HG02981 (cell line): ENCODE data around the gene PTPRD.

ENCODE experiments used
- ATAC-seq: cut with Tn5 transposase; IDR thresholded peaks from one replicate; pipeline ENCODE4 v1.9.1; 2021; ENCODE audit warnings: mild to moderate bottlenecking, moderate library complexity; ENCODE audit not compliant: unreplicated experiment

Gene PTPRD

GRCh38 chr9:8515748-8516147, 2097.1 kb downstream of the PTPRD start:
- no peak for ATAC-seq

GRCh38 chr9:8514760-8515159, 2098.0 kb downstream of the PTPRD start:
- no peak for ATAC-seq

- ATAC-seq = no peak
These were observed 2104.0 kb downstream of the PTPRD start for GRCh38 chr9:8508671-8509290.

GRCh38 chr9:8494571-8494970, 2118.2 kb downstream of the PTPRD start:
- no peak for ATAC-seq

GRCh38 chr9:8492679-8493078, 2120.1 kb downstream of the PTPRD start:
- ATAC-seq = no peak

GRCh38 chr9:8492024-8492423, 2120.8 kb downstream of the PTPRD start:
- ATAC-seq = no peak

GRCh38 chr9:8491563-8491962, 2121.2 kb downstream of the PTPRD start:
- ATAC-seq = no peak

- no peak for ATAC-seq
These were observed 2123.0 kb downstream of the PTPRD start for GRCh38 chr9:8489835-8490234.

- ATAC-seq = no peak
These were observed 2126.7 kb downstream of the PTPRD start for GRCh38 chr9:8486095-8486494.

GRCh38 chr9:8484597-8485191, 2128.1 kb downstream of the PTPRD start:
- no peak for ATAC-seq

GRCh38 chr9:8477450-8477849, 2135.4 kb downstream of the PTPRD start:
- ATAC-seq = no peak

GRCh38 chr9:8474937-8475336, 2137.9 kb downstream of the PTPRD start:
- ATAC-seq = no peak

GRCh38 chr9:8473244-8474020, 2139.4 kb downstream of the PTPRD start:
- no peak for ATAC-seq

GRCh38 chr9:8468045-8468637, 2144.7 kb downstream of the PTPRD start:
- ATAC-seq = no peak

GRCh38 chr9:8457816-8458215, 2155.0 kb downstream of the PTPRD start:
- no peak for ATAC-seq

GRCh38 chr9:8457055-8457454, 2155.7 kb downstream of the PTPRD start:
- no peak for ATAC-seq

- ATAC-seq = no peak
These were observed 2156.5 kb downstream of the PTPRD start for GRCh38 chr9:8456344-8456743.

- ATAC-seq = no peak
These were observed 2161.8 kb downstream of the PTPRD start for GRCh38 chr9:8450810-8451545.

- no peak for ATAC-seq
These were observed 2164.6 kb downstream of the PTPRD start for GRCh38 chr9:8448226-8448625.

- ATAC-seq = no peak
These were observed 2165.2 kb downstream of the PTPRD start for GRCh38 chr9:8447601-8448000.

- no peak for ATAC-seq
These were observed 2174.9 kb downstream of the PTPRD start for GRCh38 chr9:8437876-8438275.
